ENCODE data around the gene DCP1B. TPM values are rescaled to one million over a fixed set of nuclear protein-coding genes. Genes with fewer than 3 reads are reported as not detected.

The DCP1B gene
- polyA plus RNA-seq, 1 donor from 2014 or later = 12.5 TPM

DNA sequence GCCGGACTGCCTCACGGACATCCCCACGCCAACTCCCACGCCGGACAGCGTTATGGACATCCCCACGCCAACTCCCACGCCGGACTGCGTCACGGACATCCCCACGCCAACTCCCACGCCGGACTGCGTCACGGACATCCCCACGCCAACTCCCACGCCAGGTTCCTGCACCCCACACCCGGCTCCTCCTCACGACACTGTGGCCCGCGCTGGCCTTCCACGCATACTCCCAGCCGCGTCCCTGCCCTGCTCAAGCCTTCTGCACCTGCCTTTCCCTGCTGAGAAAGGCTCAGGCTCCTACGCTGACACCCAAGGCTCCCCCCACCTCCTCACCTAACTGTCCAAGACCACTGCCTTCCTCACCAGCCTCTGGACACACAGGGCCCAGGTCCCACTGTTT lies 95.5 kb downstream of the DCP1B start:
- no peaks in the 10 kb centered on the region for H3K9me3 ChIP-seq (ENCODE audit: low read length)
- H3K9ac ChIP-seq (ENCODE audit: low read length) = no peak overlapping the region
- no peaks in the 10 kb centered on the region for H3K36me3 ChIP-seq (ENCODE audit: insufficient read depth, low read length)
- H2AFZ ChIP-seq (ENCODE audit: low read depth, low read length) = no peak overlapping the region
- no peaks in the 10 kb centered on the region for H3F3A ChIP-seq (ENCODE audit: insufficient read depth, low read length, poor library complexity, severe bottlenecking)
- no peaks in the 10 kb centered on the region for H3K79me2 ChIP-seq (replicated peaks; ENCODE audit: insufficient read depth, low read length)
- H3K9me2 ChIP-seq (ENCODE audit: insufficient read depth, low read length) = no peaks in the 10 kb centered on the region
- TF ChIP-seq, protein P1, sequence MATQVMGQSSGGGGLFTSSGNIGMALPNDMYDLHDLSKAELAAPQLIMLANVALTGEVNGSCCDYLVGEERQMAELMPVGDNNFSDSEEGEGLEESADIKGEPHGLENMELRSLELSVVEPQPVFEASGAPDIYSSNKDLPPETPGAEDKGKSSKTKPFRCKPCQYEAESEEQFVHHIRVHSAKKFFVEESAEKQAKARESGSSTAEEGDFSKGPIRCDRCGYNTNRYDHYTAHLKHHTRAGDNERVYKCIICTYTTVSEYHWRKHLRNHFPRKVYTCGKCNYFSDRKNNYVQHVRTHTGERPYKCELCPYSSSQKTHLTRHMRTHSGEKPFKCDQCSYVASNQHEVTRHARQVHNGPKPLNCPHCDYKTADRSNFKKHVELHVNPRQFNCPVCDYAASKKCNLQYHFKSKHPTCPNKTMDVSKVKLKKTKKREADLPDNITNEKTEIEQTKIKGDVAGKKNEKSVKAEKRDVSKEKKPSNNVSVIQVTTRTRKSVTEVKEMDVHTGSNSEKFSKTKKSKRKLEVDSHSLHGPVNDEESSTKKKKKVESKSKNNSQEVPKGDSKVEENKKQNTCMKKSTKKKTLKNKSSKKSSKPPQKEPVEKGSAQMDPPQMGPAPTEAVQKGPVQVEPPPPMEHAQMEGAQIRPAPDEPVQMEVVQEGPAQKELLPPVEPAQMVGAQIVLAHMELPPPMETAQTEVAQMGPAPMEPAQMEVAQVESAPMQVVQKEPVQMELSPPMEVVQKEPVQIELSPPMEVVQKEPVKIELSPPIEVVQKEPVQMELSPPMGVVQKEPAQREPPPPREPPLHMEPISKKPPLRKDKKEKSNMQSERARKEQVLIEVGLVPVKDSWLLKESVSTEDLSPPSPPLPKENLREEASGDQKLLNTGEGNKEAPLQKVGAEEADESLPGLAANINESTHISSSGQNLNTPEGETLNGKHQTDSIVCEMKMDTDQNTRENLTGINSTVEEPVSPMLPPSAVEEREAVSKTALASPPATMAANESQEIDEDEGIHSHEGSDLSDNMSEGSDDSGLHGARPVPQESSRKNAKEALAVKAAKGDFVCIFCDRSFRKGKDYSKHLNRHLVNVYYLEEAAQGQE (IDR thresholded peaks at IDR 0.05; ENCODE audit: borderline replicate concordance) = no peak
- TF ChIP-seq POLR2AphosphoS5 (IDR thresholded peaks at IDR 0.05) (no peak), TAF1 (IDR thresholded peaks at IDR 0.05; ENCODE audit: low read depth) (no peak), EP300 (conservative IDR thresholded peaks at IDR 0.05; ENCODE audit: poor library complexity, severe bottlenecking) (no peak), SMC3 (conservative IDR thresholded peaks at IDR 0.05; ENCODE audit: poor library complexity) (no peak), MXI1 (conservative IDR thresholded peaks at IDR 0.05; ENCODE audit: poor library complexity, severe bottlenecking) (no peak), EZH2 (IDR thresholded peaks at IDR 0.05; ENCODE audit: borderline replicate concordance, insufficient read depth, low read length, poor library complexity, severe bottlenecking) (no peak), RAD21 (conservative IDR thresholded peaks at IDR 0.05) (no peak)
- TF ChIP-seq, protein P2, sequence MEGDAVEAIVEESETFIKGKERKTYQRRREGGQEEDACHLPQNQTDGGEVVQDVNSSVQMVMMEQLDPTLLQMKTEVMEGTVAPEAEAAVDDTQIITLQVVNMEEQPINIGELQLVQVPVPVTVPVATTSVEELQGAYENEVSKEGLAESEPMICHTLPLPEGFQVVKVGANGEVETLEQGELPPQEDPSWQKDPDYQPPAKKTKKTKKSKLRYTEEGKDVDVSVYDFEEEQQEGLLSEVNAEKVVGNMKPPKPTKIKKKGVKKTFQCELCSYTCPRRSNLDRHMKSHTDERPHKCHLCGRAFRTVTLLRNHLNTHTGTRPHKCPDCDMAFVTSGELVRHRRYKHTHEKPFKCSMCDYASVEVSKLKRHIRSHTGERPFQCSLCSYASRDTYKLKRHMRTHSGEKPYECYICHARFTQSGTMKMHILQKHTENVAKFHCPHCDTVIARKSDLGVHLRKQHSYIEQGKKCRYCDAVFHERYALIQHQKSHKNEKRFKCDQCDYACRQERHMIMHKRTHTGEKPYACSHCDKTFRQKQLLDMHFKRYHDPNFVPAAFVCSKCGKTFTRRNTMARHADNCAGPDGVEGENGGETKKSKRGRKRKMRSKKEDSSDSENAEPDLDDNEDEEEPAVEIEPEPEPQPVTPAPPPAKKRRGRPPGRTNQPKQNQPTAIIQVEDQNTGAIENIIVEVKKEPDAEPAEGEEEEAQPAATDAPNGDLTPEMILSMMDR (IDR thresholded peaks at IDR 0.05; ENCODE audit: poor library complexity, severe bottlenecking) = no peak
- H3K4me3 ChIP-seq (ENCODE audit: low read length) = no peak overlapping the region
- H3K4me2 ChIP-seq (ENCODE audit: low read length) = no peak overlapping the region
- no peaks in the 10 kb centered on the region for H3K27me3 ChIP-seq (ENCODE audit: insufficient read depth, low read depth, low read length)
- no peaks in the 10 kb centered on the region for H4K20me1 ChIP-seq (ENCODE audit: insufficient read depth)
- H3K27ac ChIP-seq (ENCODE audit: low read length) = no peak overlapping the region

DNA sequence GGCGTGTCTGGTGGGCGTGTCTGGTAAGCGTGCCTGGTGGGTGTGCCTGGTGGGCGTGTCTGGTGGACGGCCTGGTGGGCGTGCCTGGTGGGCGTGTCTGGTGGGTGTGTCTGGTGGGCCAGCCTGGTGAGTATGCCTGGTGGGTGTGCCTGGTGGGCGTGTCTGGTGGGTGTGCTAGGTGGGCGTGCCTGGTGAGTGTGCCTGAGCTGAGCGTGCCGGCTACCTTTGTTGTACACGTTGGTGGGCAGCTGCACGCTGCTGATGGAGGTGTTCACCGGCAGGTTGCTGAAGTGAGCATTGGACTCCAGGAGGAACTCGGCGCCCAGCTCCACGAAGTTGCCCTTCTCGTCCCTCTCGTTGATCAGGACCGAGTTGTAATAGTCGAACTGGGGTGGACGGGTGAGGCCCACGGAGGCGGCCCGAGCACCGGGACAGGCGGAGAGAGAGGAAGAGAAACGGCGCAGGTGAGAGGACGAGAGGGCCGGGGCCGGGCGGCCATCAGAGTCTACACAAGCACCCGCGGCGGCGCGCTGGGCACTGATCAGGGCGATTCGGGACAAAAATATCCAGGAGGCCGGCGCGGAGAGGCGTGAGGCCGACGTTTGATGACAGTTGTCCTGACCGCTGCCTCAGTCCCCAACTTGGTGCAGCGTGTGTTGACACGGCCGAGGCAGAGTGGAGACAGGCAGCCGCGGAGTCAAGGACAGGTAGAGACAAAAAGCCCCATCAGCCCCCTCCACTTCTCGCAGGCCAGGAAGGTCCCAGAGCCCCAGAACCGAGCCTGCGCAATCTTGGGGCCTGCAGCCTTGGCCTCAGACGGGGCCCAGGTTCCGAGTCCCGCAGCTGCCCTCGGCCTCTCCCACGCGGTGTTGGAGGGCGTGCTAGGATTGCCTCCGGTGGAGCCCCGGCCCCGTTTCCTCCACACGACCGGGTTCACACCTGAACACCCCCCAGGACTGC lies 96.3 kb downstream of the DCP1B start:
- no peak overlapping the region for H2AFZ ChIP-seq (ENCODE audit: low read depth, low read length)
- H3K4me3 ChIP-seq (ENCODE audit: low read length) = no peak overlapping the region
- H3K4me2 ChIP-seq (ENCODE audit: low read length) = no peak overlapping the region
- H3K9ac ChIP-seq (ENCODE audit: low read length) = no peak overlapping the region
- H3K36me3 ChIP-seq (ENCODE audit: insufficient read depth, low read length) = no peaks in the 10 kb centered on the region
- H3K9me3 ChIP-seq (ENCODE audit: low read length) = no peaks in the 10 kb centered on the region
- H3K79me2 ChIP-seq (replicated peaks; ENCODE audit: insufficient read depth, low read length) = no peaks in the 10 kb centered on the region
- TF ChIP-seq POLR2AphosphoS5 (IDR thresholded peaks at IDR 0.05) (no peak), TAF1 (IDR thresholded peaks at IDR 0.05; ENCODE audit: low read depth) (no peak), RAD21 (conservative IDR thresholded peaks at IDR 0.05) (no peak), EZH2 (IDR thresholded peaks at IDR 0.05; ENCODE audit: borderline replicate concordance, insufficient read depth, low read length, poor library complexity, severe bottlenecking) (no peak), EP300 (conservative IDR thresholded peaks at IDR 0.05; ENCODE audit: poor library complexity, severe bottlenecking) (no peak), SMC3 (conservative IDR thresholded peaks at IDR 0.05; ENCODE audit: poor library complexity) (no peak), MXI1 (conservative IDR thresholded peaks at IDR 0.05; ENCODE audit: poor library complexity, severe bottlenecking) (no peak)
- TF ChIP-seq, protein P1 (IDR thresholded peaks at IDR 0.05; ENCODE audit: borderline replicate concordance) = no peak
- TF ChIP-seq, protein P2 (IDR thresholded peaks at IDR 0.05; ENCODE audit: poor library complexity, severe bottlenecking) = no peak
- H3K9me2 ChIP-seq (ENCODE audit: insufficient read depth, low read length) = no peaks in the 10 kb centered on the region
- no peaks in the 10 kb centered on the region for H3F3A ChIP-seq (ENCODE audit: insufficient read depth, low read length, poor library complexity, severe bottlenecking)
- no peak overlapping the region for H3K27ac ChIP-seq (ENCODE audit: low read length)
- no peaks in the 10 kb centered on the region for H3K27me3 ChIP-seq (ENCODE audit: insufficient read depth, low read depth, low read length)
- H4K20me1 ChIP-seq (ENCODE audit: insufficient read depth) = no peaks in the 10 kb centered on the region

All from neural cell (in vitro differentiated cells).